Inflammatory macrophage treated with lipopolysaccharide for 4 hours (primary cell): ENCODE measurements around the gene DIP2B.

ENCODE experiments used
- DNase-seq: peaks from one replicate; pipeline ENCODE4 v3.0.0-alpha.2; 2020

Gene DIP2B

DNA sequence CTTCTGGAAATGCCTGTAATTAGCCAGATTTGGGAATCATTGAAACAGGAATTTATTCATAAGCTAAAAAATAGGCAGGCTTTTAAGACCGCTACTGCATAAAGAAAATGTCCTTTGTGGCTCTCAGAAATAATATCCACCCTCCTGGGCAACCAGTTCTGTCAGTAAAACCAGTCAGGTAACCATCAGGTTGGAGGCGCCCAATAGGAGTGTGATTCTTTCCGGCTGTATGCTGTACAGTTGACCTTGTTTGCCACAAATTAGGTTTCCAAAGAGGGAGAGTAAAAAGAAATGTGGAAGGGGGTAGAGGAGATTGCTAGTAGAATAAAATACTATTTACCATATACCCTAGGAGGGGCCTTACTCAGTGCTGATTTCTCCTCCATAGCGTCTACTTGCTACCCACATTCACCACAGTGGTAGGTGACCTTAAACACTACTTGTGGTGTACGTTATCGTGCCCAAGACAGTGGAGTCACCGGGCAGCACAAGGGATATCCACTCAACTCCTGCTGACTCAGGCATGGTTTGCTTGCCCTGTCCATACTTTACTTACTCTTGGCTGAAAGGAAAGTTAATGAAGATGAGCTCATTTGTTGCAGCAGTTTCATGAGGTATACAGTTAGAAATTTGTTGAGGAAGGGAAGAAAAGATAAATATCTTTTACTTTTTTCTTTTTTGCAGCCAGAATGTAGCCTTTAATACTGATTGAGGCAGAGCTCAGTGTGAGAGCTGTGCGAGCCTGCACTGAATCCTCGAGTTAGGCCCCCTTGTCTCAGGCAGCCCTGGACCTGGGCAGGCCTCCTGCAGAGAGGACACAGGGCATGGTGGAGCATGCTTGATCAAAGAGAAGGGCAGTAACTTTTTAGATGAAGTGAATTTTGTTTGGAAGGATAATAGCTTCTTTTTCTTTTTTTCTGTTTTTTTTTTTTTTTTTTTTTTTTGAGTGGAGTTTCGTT, 76.7 kb downstream of the DIP2B start:
- DNase-seq = no peak

DNA sequence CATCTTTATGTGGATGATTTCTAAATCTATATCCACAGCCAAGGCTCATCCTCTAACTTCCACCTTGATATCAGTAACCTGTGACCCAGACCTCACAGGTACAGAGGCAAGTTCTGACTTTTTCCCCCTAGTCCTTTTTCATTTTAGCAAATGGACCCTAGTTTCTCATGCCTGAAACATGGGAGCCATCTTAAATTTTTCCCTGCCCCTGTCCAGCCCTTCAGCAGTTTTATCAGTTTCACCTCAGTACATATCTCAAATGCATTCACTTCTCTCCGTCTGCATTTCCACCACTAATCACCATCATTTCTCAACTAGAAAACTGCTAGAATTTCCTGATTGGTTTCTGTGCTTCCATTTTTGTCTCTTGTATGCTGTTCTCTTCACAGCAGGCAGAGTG, 79.3 kb downstream of the DIP2B start:
- no peak for DNase-seq

DNA sequence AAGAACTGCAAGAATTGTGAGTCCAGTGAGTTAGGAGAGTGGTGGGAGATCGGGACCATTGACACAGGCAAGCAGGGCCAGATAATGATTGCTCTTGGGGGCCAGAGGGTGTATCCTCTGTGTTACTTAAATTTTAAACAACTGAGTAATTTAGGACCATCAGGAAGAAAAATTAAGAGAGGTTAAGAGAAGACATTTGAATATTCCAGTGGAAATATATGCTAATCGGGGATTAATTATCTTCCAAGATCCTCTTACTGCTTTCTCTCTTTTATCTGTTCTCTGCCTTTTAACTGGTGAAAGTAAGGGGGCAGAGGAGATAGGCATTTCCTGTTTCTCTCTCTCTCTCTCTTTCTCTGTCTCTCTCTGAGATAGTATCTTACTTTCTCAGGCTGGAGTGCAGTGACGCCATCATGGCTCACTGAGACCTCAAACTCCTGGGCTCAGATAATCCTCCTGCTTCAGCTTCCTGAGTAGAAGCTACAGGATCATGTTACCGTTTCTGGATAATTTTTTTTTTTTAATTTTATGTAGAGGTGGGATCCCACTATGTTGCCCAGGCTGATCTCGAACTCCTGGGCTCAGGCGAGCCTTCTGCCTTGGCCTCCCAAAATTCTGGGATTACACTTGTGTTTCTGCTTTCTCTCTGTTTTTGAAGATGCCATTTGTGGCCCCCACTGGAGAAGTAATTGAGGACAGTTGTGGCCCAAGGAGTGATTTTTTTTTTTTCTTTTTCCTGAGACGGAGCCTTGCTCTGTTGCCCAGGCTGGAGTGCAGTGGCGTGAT, 85.1 kb downstream of the DIP2B start:
- no peak for DNase-seq

DNA sequence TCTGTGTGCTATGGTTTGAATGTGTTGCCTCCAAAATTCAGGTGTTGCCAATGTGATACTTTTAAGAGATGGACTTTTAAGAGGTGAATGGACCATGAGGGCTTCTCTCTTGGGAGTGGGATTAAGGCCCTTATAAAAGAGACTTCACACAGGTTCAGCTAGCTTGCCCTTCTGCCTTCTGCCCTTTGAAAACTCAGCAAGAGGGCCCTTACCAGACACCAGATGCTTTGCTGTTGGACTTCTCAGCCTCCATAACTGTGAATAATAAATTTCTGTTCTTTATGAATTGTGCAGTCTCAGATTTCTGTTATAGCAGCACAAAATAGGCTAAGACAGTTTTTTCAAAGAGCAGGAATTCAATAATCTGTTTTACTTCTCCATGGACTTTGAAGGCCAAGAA, 86.1 kb downstream of the DIP2B start:
- no peak for DNase-seq

DNA sequence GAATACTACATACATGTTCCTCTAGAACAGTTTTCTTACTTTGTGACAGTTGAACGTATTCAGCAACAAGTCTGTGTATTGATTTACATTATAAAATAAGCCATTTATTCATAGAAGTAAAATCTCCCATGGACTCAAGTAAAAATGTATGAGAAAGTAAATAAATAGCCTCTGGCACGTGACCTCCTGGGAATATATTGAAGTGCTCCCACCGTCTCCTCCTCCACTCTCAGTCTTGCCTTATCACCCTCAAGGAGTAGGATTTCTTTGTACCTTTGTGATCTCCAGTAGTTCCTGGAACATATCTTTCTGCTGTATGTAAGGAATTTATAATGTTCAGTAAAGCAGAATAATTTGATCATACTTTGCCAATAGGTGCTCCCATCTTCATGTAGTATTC, 90.9 kb downstream of the DIP2B start:
- no peak for DNase-seq

DNA sequence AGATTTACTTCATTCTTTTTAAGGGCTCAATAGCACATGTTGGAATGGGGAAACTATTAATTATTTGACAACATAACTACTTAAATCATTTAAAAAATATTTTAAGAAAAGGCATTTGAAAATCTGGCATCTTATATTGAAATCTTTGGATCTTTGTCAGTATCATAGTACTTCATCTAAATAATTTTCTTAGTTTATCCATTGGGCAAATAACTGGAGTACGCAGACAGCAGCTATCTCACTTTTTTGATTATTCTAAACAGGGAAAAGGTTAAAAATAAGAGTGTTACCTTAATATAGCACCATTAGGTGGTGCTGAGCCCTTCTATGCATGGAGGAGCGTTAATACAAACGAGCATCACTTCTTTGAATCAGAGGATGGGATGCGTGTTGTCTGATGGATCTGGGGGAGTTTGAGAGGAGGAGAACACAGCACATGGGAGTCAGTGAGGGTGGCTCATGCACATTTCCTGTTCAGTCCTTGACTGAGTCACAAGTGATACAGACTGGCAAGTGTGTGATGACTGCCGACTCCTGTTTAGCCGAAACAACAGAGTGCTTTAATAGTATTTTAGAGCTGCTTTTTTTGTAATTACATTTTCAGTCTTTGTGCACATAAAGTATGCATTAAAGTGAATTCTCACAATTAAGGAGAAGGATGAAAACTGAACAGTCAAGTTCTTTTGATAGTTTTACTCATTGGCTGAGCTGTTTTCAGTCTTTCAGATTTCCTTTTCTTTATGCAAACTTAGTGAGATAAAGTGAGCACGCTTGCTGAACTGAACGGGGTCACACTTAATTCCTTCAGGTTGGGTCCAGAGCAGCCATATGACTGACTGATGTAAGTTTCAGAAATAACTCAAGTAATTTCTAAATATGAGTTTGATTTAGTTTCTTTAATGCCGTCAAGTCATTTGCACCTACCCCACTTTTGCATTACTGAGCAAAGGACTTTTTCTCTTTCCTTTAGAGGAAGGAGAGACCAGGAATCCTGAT, 92.7 kb downstream of the DIP2B start:
- DNase-seq = peak; percentile 56

DNA sequence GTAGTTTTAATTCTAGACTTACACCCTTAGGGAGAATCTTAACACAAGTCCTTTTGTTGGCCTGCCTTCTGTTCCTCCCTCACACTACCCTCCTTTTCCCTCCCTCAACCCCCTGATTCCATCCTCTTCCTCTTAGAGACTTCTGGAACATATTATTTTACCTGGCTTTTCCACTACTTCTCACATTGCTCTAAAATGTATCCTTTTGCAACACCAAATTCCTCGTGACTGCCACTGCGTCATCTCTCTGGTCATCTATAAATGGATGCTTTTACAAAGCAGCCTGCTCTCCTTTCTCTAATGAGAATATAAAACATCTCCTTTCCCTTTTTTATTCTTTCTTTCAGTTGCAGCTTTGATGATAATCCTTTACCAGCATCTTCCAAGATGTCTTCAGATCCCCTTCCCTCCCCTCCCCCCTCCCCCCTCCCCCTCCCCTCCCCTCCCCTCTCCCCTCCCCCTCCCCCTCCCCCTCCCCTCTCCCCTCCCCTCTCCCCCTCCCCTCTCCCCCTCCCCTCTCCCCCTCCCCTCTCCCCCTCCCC, 93.6 kb downstream of the DIP2B start:
- DNase-seq = peak; percentile 45

DNA sequence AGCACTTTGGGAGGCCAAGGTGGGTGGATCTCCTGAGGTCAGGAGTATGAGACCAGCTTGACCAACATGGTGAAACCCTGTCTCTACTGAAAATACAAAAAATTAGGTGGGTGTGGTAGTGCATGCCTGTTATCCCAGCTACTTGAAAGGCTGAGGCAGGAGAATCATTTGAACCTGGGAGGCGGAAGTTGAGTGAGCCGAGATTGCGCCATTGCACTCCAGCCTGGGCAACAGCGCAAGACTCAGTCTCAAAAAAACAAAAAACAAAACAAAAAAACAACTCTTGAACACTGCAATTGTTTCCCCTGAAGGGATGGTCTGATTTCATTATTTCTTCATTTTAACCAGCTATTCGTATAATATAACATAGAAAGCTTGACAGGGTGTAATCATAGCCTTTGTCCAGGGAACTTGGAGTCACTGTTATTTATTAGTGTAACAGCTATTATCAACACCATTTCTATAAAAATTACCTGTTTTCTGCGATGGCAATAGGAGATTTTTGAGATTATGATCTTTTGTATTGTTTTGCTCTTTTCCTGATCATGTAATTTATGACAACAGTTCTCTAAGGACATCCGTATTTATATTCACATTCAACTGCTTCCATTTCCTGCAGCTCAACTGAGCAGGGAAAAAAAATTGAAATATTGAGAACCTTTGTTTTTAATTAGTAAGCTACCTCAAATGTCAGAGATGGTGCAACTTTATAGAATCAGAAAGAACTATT, 94.7 kb downstream of the DIP2B start:
- DNase-seq = peak; percentile 35

DNA sequence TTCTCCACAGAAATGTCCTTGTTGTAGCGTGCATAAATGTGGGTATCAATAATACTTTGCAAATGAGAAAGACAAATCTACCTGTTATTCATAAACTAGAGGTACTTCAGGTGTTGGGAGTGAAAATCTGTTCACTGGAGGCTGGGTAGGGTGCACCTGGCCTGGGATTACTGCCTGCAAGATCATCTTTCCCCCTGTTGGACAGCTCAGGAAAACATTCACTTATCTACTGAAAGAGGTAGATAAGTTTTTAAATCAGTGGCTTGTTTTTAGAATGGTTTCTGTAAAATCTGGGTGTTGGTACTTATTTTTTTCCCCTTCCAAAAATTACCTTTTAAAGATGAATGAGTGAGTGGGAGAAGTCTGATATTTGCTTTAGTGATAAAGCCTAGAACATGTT, 95.6 kb downstream of the DIP2B start:
- DNase-seq = no peak

DNA sequence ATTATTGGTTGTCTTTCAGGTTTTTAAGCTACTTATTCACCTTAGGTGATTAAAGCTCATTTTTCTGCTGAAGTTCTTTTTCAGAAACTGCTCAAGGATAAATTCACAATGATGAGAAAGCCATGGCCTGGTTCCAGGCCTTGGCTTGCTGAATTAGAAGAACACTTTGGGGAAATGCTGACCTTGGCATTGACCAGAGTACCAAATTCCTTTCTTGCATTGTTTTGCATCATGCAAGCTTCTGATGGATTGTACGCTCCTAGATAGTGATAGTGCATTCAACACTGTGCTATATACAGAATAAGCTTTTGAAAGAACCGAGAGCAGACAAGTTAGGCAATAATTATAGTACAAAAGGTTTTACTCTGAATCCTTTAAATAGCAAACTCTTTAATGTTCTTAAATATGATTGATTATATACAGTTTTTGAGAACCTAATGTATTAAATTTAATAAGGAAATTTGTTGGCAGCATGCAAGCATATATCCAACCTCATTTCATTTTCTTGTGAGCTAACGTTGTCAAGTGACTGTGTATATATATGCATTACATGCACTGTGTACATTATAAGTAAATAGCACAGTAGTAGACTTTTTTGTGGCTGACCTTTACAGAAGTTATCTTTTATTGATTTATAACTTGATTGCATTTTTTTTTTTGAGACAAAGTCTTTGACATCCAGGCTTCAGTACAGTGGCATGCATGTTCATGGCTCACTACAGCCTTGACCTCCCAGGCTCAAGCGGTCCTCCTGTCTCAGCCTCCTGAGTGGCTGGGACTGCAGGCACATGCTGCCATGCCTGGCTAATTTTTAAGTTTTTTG, 99.2 kb downstream of the DIP2B start:
- no peak for DNase-seq

DNA sequence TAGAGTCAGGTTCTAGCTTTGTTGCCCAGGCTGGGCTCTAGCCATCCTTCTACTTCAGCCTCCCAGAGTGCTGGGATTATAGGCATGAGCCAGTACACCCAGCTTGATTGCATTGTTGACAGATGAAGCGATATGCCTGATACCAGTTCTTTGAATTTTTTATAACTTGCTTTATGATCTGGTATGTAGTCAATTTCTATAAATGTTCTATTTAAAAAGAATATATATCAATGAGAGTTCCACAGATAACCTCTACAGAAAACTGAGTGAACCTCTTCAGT, 99.8 kb downstream of the DIP2B start:
- no peak for DNase-seq

DNA sequence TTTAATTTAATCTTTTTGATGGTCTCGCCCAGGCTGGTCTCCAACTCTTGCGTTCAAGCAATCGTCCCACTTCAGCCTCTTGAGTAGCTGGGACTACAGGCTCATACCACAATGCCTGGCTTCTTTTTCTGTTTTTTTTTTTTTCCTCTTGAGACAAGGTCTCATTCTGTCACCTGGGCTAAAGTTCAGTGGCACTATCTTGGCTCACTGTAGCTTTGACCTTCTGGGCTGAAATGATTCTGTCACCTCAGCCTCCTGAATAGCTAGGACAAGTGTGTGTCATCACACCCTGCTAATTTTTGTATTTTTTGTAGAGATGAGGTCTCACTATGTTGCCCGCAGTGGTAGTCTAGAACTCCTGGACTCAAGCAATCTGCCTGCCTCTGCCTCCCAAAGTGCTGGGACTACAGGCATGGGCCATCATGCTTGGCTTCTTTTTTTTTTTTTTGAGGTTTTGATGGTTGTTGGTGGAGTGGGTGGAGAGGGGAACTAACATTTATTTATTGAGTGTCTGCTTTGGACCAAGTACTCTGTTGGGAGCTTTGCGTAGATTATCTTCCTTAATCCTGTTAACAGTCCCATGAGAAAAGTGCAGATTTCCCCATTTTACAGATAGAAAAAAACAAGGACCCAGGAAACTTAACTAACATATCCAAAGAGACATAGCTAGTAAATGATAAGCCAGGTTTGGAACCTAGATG, 102.0 kb downstream of the DIP2B start:
- peak; percentile 18 for DNase-seq

DNA sequence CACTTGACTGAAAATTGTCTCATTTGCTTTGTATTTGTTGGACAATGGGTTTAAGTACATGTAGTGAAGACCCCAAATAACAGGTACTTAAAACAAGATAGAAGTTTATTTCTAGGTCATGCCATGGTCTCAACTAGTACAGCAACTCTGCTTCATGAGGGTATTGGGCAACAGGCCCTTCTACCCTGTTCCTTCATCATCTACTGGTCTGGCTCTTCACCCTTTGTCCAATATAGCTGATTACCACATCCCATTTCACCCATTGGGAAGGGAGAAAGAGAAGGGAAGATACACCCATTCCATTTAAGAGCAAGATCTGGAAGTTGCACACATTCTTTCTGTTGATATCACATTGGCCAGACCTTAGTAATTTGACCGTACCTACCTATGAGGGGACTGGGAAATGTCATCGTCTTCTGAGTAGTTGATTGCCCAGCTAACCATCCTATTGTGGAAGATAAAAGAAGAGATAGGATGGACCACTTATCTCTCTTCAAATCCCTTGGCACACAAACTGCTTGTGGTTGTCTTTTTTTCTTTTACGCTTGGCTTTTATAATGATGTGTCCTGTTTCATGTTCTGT, 104.6 kb downstream of the DIP2B start:
- DNase-seq = peak; percentile 19

DNA sequence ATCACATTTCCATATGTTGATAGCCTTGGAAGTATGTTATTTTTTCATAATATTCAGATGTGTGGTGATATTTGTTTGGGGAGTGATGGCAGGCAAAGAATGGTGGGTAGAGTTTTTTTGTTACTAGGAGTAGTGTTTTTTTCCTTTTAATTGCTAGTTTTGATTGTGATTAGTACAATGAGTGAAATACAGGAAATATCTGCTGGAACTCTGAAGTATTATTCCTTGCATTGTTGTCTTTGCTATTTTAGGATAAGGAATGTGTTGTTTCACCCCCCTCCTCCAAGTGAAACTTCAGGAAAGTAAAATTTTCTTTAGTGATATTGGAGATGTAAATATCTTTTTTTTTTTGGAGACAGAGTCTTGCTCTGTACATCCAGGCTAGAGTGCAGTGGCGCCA, 105.4 kb downstream of the DIP2B start:
- DNase-seq = no peak

DNA sequence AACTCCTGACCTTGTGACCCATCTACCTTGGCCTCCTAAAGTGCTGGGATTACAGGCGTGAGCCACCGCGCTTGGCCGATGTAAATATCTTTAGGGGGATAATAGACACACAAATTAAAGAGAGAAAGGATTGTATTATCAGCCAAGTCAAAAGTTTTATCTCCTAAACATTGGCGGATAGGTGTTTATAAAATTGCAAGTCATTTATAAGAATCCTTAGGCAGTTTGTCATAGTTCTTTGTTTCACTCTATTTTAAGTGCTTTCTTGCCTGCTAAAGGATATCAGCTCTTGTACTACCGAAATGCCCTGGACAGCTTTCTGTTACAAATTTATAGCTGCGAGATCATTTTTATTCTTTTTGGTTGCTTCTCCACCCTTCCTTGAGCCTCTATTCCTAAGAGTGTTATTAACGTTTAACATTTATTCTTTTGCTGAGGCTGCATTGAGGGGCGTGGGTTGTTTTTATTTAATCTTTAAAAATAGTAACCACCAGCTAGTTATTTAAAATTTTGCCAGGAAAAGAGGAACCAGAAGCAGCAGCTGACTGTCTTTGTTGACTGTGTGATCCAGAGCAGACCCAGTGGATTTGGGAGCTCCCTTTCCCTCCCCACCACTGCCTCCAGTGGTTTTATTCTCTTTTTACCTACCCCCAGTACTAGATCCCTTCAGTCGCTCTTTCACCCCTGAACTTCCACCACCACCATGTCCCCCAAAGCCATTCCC, 106.4 kb downstream of the DIP2B start:
- no peak for DNase-seq

DNA sequence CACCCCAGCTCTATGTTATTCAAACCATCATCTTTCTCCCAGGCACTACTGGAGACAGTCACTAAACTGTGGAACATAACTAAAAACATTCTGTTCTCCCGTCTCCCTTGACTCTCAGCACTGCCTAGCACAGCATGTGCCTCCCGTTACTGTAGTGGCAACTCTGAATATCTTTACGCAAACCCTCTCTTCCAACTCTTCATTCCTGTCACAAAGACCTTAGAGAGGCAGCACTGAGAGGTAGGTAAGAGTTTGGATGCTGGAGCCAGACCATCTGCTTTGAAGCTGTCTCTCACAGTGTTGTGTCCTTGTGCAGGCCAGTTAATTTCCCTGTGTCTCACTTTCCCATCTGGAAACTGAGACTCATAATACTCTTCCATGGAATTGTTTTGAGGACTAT, 108.1 kb downstream of the DIP2B start:
- no peak for DNase-seq

DNA sequence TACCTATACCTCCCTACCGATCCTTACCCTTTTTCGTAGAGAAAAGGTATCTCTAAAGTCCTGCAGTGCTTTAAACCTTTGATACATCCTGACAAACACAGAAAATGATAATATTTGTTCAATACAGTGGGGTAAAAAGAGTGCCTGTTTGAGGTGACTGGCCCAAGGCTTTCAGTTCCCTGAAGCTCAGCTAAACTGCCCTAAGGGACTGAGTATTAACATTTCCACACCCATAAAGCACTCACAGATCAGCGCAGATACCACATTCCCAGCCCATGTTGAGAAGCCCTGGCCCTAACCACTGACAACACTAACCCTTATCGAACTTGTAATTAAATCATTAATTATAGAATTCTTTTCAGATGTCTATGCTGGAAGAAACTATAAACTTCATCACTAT, 108.7 kb downstream of the DIP2B start:
- no peak for DNase-seq

DNA sequence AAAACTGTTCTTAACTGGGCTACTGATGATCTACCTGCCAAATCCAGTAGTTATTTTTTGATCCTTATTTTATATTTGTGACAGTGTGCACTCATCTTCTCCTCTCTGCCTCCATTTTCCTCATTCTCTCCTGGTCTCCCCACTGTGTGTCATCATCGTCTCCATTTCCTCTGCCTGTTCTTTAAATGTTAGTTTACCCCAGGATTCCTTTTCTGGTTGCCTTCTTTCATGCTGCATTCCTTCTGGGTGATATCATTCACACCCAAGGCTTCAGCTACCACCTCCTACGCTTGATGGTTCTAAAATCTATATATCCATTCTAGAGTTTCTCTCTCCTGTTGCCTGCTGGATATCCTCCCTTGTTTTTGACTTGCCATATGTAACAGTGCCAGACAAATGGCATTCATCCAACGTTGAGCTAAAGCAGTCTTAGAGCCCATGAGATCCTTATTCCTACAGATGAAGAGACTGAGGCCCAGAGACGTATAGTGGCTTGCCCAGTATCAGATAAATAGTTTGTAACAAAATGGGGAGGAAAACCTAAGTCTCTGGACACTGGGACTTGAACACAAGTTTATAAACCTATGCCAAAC, 109.5 kb downstream of the DIP2B start:
- no peak for DNase-seq
